HG03139 (cell line): ENCODE results near the gene CPLANE1.

Experiments used
- ATAC-seq: cut with Tn5 transposase; IDR thresholded peaks from one replicate; pipeline ENCODE4 v1.9.1; 2021; ENCODE audit not compliant: unreplicated experiment

The CPLANE1 gene

GRCh38 chr5:37071901-37072581, 177.1 kb downstream of the CPLANE1 start:
- ATAC-seq = no peak

GRCh38 chr5:37071487-37071886, 177.7 kb downstream of the CPLANE1 start:
- ATAC-seq = no peak

- no peak for ATAC-seq
Measured at GRCh38 chr5:37064442-37064841, 184.7 kb downstream of the CPLANE1 start.

- no peak for ATAC-seq
Measured at GRCh38 chr5:37063739-37064138, 185.4 kb downstream of the CPLANE1 start.

- no peak for ATAC-seq
Measured at GRCh38 chr5:37060030-37060429, 189.1 kb downstream of the CPLANE1 start.

- ATAC-seq = no peak
Measured at GRCh38 chr5:37056762-37057161, 192.4 kb downstream of the CPLANE1 start.
